ENCODE measurements around the gene RIMKLA.
A peak's percentile ranks its signal among the peaks of the same experiment; 100 is the strongest.

The RIMKLA gene

GRCh38 chr1:42370876-42371549 lies 9.6 kb upstream of the RIMKLA start:
- DNase-seq (ENCODE audit: low spot score): no peak
- no peak for TF ChIP-seq CTCF (IDR thresholded peaks at IDR 0.05)

GRCh38 chr1:42372796-42373195 lies 7.8 kb upstream of the RIMKLA start:
- no peak for DNase-seq (ENCODE audit: low spot score)
- Histone ChIP-seq H3K4me3 (no peak overlapping the region), H3K27ac (no peak overlapping the region)
- no peak for TF ChIP-seq CTCF (IDR thresholded peaks at IDR 0.05)

More at GRCh38 chr1:42370876-42371549, 9.6 kb upstream of the RIMKLA start:
- Histone ChIP-seq H3K27ac (no peak overlapping the region), H3K4me3 (no peak overlapping the region)

- no peak for DNase-seq (ENCODE audit: low spot score)
- Histone ChIP-seq H3K4me3 (peak overlapping the region; percentile 88), H3K27ac (no peak overlapping the region)
- TF ChIP-seq CTCF (IDR thresholded peaks at IDR 0.05): no peak
Observed at GRCh38 chr1:42379794-42380585, 602 bp upstream of the RIMKLA start.

- Histone ChIP-seq H3K27ac (no peak overlapping the region), H3K4me3 (peak overlapping the region; percentile 88)
- no peak for TF ChIP-seq CTCF (IDR thresholded peaks at IDR 0.05)
- no peak for DNase-seq (ENCODE audit: low spot score)
Observed at GRCh38 chr1:42381280-42381673, 685 bp downstream of the RIMKLA start.

- H3K27ac ChIP-seq: no peak overlapping the region
- no peak for TF ChIP-seq CTCF (IDR thresholded peaks at IDR 0.05)
- DNase-seq (ENCODE audit: low spot score): no peak
- no peak overlapping the region for H3K4me3 ChIP-seq
Observed at GRCh38 chr1:42385283-42385682, 4.7 kb downstream of the RIMKLA start.

- Histone ChIP-seq H3K4me3 (no peak overlapping the region), H3K27ac (no peak overlapping the region)
- TF ChIP-seq CTCF (IDR thresholded peaks at IDR 0.05): no peak
- no peak for DNase-seq (ENCODE audit: low spot score)
Observed at GRCh38 chr1:42386051-42386450, 5.5 kb downstream of the RIMKLA start.

GRCh38 chr1:42392255-42392654 lies 11.7 kb downstream of the RIMKLA start:
- no peak overlapping the region for H3K27ac ChIP-seq
- no peak for DNase-seq (ENCODE audit: low spot score)
- TF ChIP-seq CTCF (IDR thresholded peaks at IDR 0.05): no peak

More at GRCh38 chr1:42392255-42392654, 11.7 kb downstream of the RIMKLA start:
- no peak overlapping the region for H3K4me3 ChIP-seq

All from coronary artery (tissue), 2 donors.